HG02973 (cell line): ENCODE data around the gene MAP2K5.

ENCODE experiments used
- ATAC-seq: cut with Tn5 transposase; IDR thresholded peaks from one replicate; pipeline ENCODE4 v1.9.1; 2021; ENCODE audit warnings: moderate library complexity; ENCODE audit not compliant: unreplicated experiment

Gene MAP2K5

GRCh38 chr15:67820992-67821783, 278.7 kb downstream of the MAP2K5 start:
- no peak for ATAC-seq

GRCh38 chr15:67821784-67822440, 279.4 kb downstream of the MAP2K5 start:
- ATAC-seq = no peak

GRCh38 chr15:67822537-67823313, 280.2 kb downstream of the MAP2K5 start:
- no peak for ATAC-seq

GRCh38 chr15:67823314-67824196, 281.1 kb downstream of the MAP2K5 start:
- no peak for ATAC-seq

GRCh38 chr15:67824197-67824968, 281.9 kb downstream of the MAP2K5 start:
- no peak for ATAC-seq

GRCh38 chr15:67824976-67825880, 282.7 kb downstream of the MAP2K5 start, which contains the start of gene SKOR1:
TSS of gene SKOR1 (plus strand) at chr15:67825509. CDS start at chr15:67825603, 94 bp downstream.
- ATAC-seq = no peak

GRCh38 chr15:67825881-67826716, 283.6 kb downstream of the MAP2K5 start:
- no peak for ATAC-seq

- no peak for ATAC-seq
Observed at GRCh38 chr15:67826717-67827561, 284.4 kb downstream of the MAP2K5 start.

- ATAC-seq = no peak
Observed at GRCh38 chr15:67827562-67828277, 285.2 kb downstream of the MAP2K5 start.

- no peak for ATAC-seq
Observed at GRCh38 chr15:67828278-67828968, 285.9 kb downstream of the MAP2K5 start.

- ATAC-seq = no peak
Observed at GRCh38 chr15:67828969-67829646, 286.6 kb downstream of the MAP2K5 start.

GRCh38 chr15:67829647-67830504, 287.4 kb downstream of the MAP2K5 start:
- no peak for ATAC-seq

- ATAC-seq = no peak
Observed at GRCh38 chr15:67831363-67831762, 288.9 kb downstream of the MAP2K5 start.

- no peak for ATAC-seq
Observed at GRCh38 chr15:67832031-67832551, 289.6 kb downstream of the MAP2K5 start.
